ENCODE data around the gene DDX10. TPM values are rescaled to one million over a fixed set of nuclear protein-coding genes. Genes with fewer than 3 reads are reported as not detected.

Gene DDX10
- total and polyA plus RNA-seq, 4 donors, result 20.5 to 34.2 (median 24.4) TPM

DNA sequence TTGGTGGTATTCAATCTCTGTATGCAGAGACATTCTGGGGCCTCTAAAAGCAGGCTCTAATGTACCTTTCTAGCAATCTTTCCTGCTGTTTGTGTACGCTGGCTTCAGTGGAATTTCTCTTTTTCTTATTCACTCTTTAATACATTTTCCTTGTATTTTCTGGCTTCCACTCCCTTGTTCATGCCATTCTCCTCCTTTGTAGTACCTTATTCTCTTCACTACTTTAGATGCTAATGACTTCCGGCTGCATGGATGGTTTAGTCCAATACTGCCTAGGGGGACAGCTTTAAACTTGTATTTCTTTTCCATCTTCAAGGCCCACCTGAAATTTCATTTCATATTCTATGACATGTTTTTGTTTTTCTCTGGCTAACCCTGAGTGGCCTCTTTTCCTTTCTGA lies 40.2 kb downstream of the DDX10 start:
- Histone ChIP-seq H3K4me3 (ENCODE audit: low read depth, low read length) (no peak overlapping the region), H3K9me3 (ENCODE audit: control insufficient read depth, insufficient read depth, low read length) (peaks cover 6% of the 10 kb centered on the region), H3K27ac (ENCODE audit: low read depth, low read length) (no peak overlapping the region), H3K4me1 (ENCODE audit: control insufficient read depth, insufficient read depth, low read length) (no peaks in the 10 kb centered on the region), H3K36me3 (ENCODE audit: control insufficient read depth, insufficient read depth, low read length) (peaks cover 3% of the 10 kb centered on the region), H3K27me3 (ENCODE audit: control insufficient read depth, insufficient read depth, low read length) (no peaks in the 10 kb centered on the region)
- 80% methylated on average over 1 of the region's 2 CpGs for WGBS (ENCODE audit: insufficient coverage)
- DNase-seq (ENCODE audit: low read depth in 4 of 6, low spot score in 6 of 6), result no peak

DNA sequence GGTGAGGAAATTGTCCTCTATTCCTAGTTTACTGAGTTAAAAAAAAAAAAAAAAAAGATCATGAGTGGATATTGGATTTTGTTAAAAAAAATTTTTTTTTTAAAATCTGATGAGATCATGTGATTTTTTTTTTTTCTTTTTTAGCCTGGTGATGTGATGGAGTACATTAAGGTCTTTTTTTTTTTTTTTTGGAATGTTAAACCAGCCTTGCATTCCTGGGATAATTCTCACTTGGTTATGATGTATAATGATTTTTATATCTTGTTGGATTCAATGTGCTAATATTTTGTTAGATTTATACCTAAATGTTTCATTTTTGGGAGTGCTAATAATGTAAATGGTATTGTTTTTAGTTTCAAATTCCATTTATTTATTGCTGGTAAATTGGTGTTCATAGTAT lies 43.3 kb downstream of the DDX10 start:
- H3K36me3 ChIP-seq (ENCODE audit: control insufficient read depth, insufficient read depth, low read length), result peaks cover 6% of the 10 kb centered on the region
- DNase-seq (ENCODE audit: low read depth in 4 of 6, low spot score in 6 of 6), result no peak
- no peaks in the 10 kb centered on the region for H3K27me3 ChIP-seq (ENCODE audit: control insufficient read depth, insufficient read depth, low read length)
- no peak overlapping the region for H3K4me3 ChIP-seq (ENCODE audit: low read depth, low read length)
- H3K4me1 ChIP-seq (ENCODE audit: control insufficient read depth, insufficient read depth, low read length), result no peaks in the 10 kb centered on the region
- H3K9me3 ChIP-seq (ENCODE audit: control insufficient read depth, insufficient read depth, low read length), result peaks cover 10% of the 10 kb centered on the region
- no peak overlapping the region for H3K27ac ChIP-seq (ENCODE audit: low read depth, low read length)

DNA sequence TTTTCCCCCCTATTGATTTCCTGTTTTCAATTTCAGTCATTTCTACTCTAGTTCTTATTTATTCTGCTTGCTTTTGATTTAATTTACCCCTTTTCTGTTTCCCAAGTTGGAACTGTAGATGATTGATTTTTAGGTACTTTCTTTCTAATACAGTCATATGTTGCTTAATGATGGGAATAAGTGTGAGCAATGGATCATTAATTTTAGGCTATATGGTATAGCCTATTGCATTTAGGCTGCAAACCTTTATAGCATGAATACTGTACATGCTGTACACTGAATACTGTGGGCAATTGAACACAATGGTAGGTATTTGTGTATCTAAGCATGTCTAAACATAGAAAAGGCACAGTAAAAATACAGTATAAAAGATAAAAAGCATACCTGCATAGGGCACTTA lies 44.9 kb downstream of the DDX10 start:
- Histone ChIP-seq H3K4me1 (ENCODE audit: control insufficient read depth, insufficient read depth, low read length) (no peaks in the 10 kb centered on the region), H3K27ac (ENCODE audit: low read depth, low read length) (no peak overlapping the region), H3K36me3 (ENCODE audit: control insufficient read depth, insufficient read depth, low read length) (peaks cover 6% of the 10 kb centered on the region), H3K27me3 (ENCODE audit: control insufficient read depth, insufficient read depth, low read length) (no peaks in the 10 kb centered on the region), H3K9me3 (ENCODE audit: control insufficient read depth, insufficient read depth, low read length) (peaks cover 10% of the 10 kb centered on the region), H3K4me3 (ENCODE audit: low read depth, low read length) (no peak overlapping the region)
- DNase-seq (ENCODE audit: low read depth in 4 of 6, low spot score in 6 of 6), result no peak

DNA sequence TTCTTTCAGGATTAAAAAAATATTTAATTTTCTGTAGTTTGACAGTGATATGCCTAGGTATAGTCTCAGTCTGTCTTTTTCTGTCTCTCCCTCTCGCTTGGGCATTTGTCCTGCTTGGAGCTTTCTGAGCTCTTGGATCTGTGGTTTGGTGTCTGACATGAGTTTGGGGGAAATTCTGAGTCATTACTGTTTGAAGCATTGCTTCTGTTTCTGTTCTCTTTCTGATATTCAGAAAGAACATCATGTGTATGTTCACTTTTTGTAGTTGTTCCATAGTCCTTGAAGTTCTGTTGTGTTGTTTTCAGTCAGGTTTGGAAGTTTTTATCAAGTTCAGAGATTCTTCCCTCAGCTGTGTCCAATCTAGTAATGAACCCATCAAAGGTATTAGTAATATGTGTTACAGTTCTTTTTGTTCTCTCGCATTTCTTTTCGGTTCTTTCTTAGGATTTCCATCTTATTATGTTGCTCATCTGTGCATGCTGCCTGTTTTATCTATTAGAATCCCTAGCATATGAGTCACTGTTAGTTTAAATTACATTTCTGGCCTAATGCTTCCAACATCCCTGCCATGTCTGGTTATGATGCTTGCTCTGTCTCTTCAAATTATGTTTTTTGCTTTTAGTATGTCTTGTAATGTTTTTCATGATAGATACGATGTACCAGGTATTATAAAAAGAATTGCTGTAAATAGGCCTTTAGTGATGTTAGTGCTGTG lies 48.4 kb downstream of the DDX10 start:
- DNase-seq (ENCODE audit: low read depth in 4 of 6, low spot score in 6 of 6), result no peak
- 100% methylated on average over 2 of the region's 4 CpGs for WGBS (ENCODE audit: insufficient coverage)
- Histone ChIP-seq H3K36me3 (ENCODE audit: control insufficient read depth, insufficient read depth, low read length) (peaks cover 7% of the 10 kb centered on the region), H3K4me3 (ENCODE audit: low read depth, low read length) (no peak overlapping the region), H3K27ac (ENCODE audit: low read depth, low read length) (no peak overlapping the region), H3K27me3 (ENCODE audit: control insufficient read depth, insufficient read depth, low read length) (no peaks in the 10 kb centered on the region), H3K4me1 (ENCODE audit: control insufficient read depth, insufficient read depth, low read length) (no peaks in the 10 kb centered on the region), H3K9me3 (ENCODE audit: control insufficient read depth, insufficient read depth, low read length) (peaks cover 10% of the 10 kb centered on the region)

DNA sequence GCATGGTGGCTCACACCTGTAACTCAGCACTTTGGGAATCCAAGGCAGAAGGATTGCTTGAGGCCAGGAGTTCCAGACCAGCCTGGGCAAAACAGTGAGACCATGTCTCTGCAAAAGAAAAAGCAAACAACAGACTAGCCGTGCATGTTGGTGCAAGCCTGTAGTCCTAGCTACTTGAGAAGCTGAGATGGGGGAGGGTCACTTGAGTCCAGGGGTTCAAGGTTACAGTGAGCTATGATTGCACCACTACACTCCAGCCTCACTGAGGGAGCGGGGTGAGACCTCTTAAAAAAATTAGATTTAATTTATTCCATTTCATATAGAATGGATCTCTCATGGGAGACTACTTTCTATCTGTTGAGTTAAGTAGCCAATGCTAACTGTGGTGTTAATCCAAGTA lies 50.4 kb downstream of the DDX10 start:
- Histone ChIP-seq H3K4me3 (ENCODE audit: low read depth, low read length) (no peak overlapping the region), H3K36me3 (ENCODE audit: control insufficient read depth, insufficient read depth, low read length) (peaks cover 7% of the 10 kb centered on the region), H3K4me1 (ENCODE audit: control insufficient read depth, insufficient read depth, low read length) (no peaks in the 10 kb centered on the region), H3K27me3 (ENCODE audit: control insufficient read depth, insufficient read depth, low read length) (no peaks in the 10 kb centered on the region), H3K27ac (ENCODE audit: low read depth, low read length) (no peak overlapping the region), H3K9me3 (ENCODE audit: control insufficient read depth, insufficient read depth, low read length) (peaks cover 4% of the 10 kb centered on the region)
- no peak for DNase-seq (ENCODE audit: low read depth in 4 of 6, low spot score in 6 of 6)
- WGBS (ENCODE audit: insufficient coverage), result 88% methylated on average over 1 of the region's 2 CpGs

DNA sequence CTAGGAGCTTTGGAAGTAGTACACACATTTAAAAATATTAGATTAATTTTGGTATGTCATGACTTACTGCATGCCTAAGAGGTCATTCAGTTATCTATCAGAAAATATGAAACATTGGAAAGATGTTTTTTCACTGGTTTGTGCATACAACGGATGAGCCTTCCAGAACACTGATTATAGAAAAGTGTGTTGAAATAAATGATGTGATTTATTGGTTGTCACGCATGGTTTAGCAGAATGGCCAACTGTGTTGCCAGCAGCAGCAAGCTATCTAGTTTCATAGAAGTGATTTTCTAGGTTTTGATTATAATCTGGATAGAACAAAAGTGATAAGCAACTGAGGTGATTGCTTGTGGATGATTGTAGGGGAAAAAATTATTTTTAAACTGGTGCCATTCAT lies 53.6 kb downstream of the DDX10 start:
- H3K4me1 ChIP-seq (ENCODE audit: control insufficient read depth, insufficient read depth, low read length), result no peaks in the 10 kb centered on the region
- peaks cover 4% of the 10 kb centered on the region for H3K36me3 ChIP-seq (ENCODE audit: control insufficient read depth, insufficient read depth, low read length)
- no peak overlapping the region for H3K4me3 ChIP-seq (ENCODE audit: low read depth, low read length)
- no peaks in the 10 kb centered on the region for H3K9me3 ChIP-seq (ENCODE audit: control insufficient read depth, insufficient read depth, low read length)
- 91% methylated on average over 2 of the region's 2 CpGs for WGBS (ENCODE audit: insufficient coverage)
- no peaks in the 10 kb centered on the region for H3K27me3 ChIP-seq (ENCODE audit: control insufficient read depth, insufficient read depth, low read length)
- no peak overlapping the region for H3K27ac ChIP-seq (ENCODE audit: low read depth, low read length)
- DNase-seq (ENCODE audit: low read depth in 4 of 6, low spot score in 6 of 6), result peak in 1 of 6 donors; percentile 28

DNA sequence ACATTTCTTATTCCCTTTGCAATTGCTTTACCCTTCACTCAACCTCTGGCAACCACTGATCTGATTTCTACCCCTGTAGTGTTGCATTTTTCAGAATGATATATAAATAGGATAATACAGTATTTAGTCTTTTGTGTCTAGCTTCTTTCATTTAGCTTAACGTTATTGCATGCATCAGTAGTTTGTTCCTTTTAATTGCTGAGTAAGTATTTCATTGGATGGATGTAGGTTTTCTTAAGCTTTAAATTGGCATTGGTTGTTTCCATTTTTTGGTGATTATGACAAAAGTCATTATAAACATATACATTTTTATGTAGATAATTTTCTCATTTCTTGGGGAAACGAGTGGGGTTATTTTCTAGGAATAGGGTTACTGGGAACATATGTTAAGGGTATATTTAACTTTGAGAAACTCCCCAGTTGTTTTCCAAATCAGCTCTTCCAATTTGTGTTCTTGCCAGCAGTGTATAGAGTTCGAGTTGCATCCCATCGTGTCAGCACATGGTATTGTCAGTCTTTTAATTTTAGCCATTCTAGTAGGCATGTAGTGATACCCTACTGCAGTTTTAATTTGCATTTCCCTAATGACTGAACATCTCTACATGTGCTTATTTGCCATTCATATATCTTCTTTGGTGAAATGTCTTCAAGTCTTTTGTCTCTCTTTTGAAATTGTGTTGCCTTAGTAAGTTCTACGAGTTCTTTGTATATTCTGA lies 60.3 kb downstream of the DDX10 start:
- Histone ChIP-seq H3K36me3 (ENCODE audit: control insufficient read depth, insufficient read depth, low read length) (no peaks in the 10 kb centered on the region), H3K4me3 (ENCODE audit: low read depth, low read length) (no peak overlapping the region), H3K9me3 (ENCODE audit: control insufficient read depth, insufficient read depth, low read length) (no peaks in the 10 kb centered on the region), H3K4me1 (ENCODE audit: control insufficient read depth, insufficient read depth, low read length) (peaks cover 3% of the 10 kb centered on the region), H3K27me3 (ENCODE audit: control insufficient read depth, insufficient read depth, low read length) (no peaks in the 10 kb centered on the region), H3K27ac (ENCODE audit: low read depth, low read length) (no peak overlapping the region)
- DNase-seq (ENCODE audit: low read depth in 4 of 6, low spot score in 6 of 6), result no peak
- no CpG with 5 or more reads among the region's 5 CpGs for WGBS (ENCODE audit: insufficient coverage)

DNA sequence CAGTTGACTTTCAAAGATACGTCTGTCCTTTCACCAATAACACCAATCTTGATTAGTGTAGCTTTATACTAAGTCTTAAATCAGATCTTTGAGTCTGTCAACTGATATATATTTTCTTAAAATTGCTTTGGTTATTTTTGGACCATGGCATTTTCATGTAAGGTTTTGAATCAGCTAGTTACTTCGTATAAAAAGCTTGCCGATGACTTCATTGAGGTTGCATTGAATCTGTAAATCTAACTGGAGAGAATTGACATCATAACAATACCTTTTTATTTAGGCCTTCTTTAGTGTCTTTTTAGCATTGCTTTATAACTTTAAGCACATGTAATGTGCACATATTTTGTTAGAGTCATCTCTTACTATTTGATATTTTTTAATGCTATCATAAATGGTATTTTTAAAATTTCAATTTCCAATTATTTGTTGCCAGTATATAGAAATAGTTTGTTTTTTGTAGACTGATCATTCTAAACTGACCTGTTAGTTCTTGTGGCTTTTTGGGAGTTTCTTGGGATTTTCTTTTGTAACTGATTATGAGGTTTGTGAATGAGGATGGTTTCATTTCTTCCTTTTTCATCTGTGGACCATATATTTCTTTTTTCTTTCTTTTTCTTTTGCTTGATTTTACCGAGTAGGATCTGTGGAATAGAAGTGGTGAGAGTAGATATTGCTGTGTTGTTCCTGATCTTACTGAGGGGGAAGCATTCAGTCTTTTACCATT lies 61.4 kb downstream of the DDX10 start:
- no peak for DNase-seq (ENCODE audit: low read depth in 4 of 6, low spot score in 6 of 6)
- H3K4me3 ChIP-seq (ENCODE audit: low read depth, low read length), result no peak overlapping the region
- H3K27ac ChIP-seq (ENCODE audit: low read depth, low read length), result no peak overlapping the region
- H3K4me1 ChIP-seq (ENCODE audit: control insufficient read depth, insufficient read depth, low read length), result peaks cover 3% of the 10 kb centered on the region
- no peaks in the 10 kb centered on the region for H3K27me3 ChIP-seq (ENCODE audit: control insufficient read depth, insufficient read depth, low read length)
- no CpG with 5 or more reads among the region's 4 CpGs for WGBS (ENCODE audit: insufficient coverage)
- H3K36me3 ChIP-seq (ENCODE audit: control insufficient read depth, insufficient read depth, low read length), result no peaks in the 10 kb centered on the region
- H3K9me3 ChIP-seq (ENCODE audit: control insufficient read depth, insufficient read depth, low read length), result no peaks in the 10 kb centered on the region

DNA sequence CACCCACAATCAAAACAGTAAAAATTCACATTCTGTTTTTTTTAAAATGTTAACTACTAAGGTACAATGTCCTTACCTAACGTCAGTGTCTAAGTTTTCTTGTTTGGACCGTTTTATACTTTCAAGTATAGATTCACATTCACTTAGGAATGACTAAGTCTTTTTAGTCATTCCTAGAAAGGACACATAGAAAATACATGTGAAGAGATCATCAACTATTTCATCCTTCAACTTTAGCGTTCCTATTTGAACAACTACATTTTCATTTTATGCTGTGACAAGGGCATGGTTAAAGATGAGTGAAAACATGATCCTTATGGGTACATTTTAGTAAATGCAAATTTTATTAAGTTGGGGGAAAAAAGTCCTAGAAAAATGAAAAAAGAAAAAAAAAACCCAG lies 62.8 kb downstream of the DDX10 start:
- no peak for DNase-seq (ENCODE audit: low read depth in 4 of 6, low spot score in 6 of 6)
- Histone ChIP-seq H3K27me3 (ENCODE audit: control insufficient read depth, insufficient read depth, low read length) (no peaks in the 10 kb centered on the region), H3K4me1 (ENCODE audit: control insufficient read depth, insufficient read depth, low read length) (peaks cover 3% of the 10 kb centered on the region), H3K27ac (ENCODE audit: low read depth, low read length) (no peak overlapping the region), H3K36me3 (ENCODE audit: control insufficient read depth, insufficient read depth, low read length) (no peaks in the 10 kb centered on the region), H3K4me3 (ENCODE audit: low read depth, low read length) (no peak overlapping the region), H3K9me3 (ENCODE audit: control insufficient read depth, insufficient read depth, low read length) (no peaks in the 10 kb centered on the region)
- no CpG with 5 or more reads among the region's 3 CpGs for WGBS (ENCODE audit: insufficient coverage)
